OCI-LY1 (cell line): ENCODE data around the gene MEDAG.

Source experiments
- EZH2 ChIP-seq: fragments of 200-600 bp; sonication (generic), shearing (Covaris generic); IDR thresholded peaks from 2 replicates; pipeline ENCODE4 v1.8.0; 2017; ENCODE audit warnings: borderline replicate concordance, mixed run types, mild to moderate bottlenecking, antibody characterized with exemption, low read length, moderate library complexity, mixed read lengths
- TF ChIP-seq, protein P1 (sequence below): fragments of 200-600 bp; sonication (generic), shearing (Covaris generic); IDR thresholded peaks from 2 replicates; pipeline ENCODE4 v1.5.1; 2017; ENCODE audit warnings: mild to moderate bottlenecking, antibody characterized with exemption, low read length, moderate library complexity, mixed read lengths

DNA sequence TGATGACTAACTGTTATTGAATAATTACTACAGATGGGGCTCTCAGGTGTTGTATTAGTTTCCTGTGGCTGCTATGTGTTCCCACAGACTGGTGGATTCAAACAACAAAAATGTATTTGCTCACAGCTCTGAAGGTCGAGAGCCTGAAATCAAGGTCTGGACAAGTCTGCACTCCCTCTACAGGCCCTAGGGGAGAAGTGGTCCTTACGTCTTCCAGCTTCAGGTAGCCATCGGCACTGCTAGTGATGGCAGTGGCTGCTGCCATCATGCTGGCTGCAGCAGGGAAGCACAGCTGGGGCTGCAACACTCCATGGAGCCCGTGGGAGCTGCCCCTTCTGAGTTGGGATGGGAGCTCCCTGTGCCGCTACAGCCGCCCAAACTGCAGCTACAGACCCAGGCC is 28.3 kb downstream of the MEDAG start:
- no peak for TF ChIP-seq EZH2
- TF ChIP-seq, protein P1, sequence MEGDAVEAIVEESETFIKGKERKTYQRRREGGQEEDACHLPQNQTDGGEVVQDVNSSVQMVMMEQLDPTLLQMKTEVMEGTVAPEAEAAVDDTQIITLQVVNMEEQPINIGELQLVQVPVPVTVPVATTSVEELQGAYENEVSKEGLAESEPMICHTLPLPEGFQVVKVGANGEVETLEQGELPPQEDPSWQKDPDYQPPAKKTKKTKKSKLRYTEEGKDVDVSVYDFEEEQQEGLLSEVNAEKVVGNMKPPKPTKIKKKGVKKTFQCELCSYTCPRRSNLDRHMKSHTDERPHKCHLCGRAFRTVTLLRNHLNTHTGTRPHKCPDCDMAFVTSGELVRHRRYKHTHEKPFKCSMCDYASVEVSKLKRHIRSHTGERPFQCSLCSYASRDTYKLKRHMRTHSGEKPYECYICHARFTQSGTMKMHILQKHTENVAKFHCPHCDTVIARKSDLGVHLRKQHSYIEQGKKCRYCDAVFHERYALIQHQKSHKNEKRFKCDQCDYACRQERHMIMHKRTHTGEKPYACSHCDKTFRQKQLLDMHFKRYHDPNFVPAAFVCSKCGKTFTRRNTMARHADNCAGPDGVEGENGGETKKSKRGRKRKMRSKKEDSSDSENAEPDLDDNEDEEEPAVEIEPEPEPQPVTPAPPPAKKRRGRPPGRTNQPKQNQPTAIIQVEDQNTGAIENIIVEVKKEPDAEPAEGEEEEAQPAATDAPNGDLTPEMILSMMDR = peak; percentile 8; the same call in 1 of the 2 replicates
